ENCODE results near the gene ANO10.

Gene ANO10

DNA sequence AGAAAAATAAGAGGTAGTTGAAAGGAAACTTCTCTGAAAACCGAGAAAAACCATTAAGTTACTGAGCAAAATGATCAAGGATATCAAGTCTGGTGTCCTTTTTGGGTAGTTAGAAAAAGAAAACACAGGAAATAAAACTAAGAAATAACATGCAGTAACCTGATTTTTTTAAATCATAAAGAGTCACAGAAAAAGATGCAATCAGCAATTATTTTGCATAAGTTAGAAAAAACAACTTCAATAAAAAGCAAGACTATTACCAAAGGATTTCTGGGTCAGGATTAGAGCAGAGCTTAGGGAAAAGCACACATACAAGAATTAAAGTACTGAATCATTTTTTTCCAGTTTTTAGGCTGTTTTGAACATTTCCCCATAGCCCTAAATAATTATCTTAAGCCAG lies 28.5 kb upstream of the ANO10 start:
- Histone ChIP-seq H3K27me3 (no peaks in the 10 kb centered on the region), H3K27ac (no peak overlapping the region), H3K36me3 (no peaks in the 10 kb centered on the region), H3K9me3 (no peaks in the 10 kb centered on the region), H3K4me3 (no peak overlapping the region), H3K4me1 (peaks cover 0 to 19% (median 0%) of the 10 kb centered on the region in 4 donors)
- TF ChIP-seq, protein P1, sequence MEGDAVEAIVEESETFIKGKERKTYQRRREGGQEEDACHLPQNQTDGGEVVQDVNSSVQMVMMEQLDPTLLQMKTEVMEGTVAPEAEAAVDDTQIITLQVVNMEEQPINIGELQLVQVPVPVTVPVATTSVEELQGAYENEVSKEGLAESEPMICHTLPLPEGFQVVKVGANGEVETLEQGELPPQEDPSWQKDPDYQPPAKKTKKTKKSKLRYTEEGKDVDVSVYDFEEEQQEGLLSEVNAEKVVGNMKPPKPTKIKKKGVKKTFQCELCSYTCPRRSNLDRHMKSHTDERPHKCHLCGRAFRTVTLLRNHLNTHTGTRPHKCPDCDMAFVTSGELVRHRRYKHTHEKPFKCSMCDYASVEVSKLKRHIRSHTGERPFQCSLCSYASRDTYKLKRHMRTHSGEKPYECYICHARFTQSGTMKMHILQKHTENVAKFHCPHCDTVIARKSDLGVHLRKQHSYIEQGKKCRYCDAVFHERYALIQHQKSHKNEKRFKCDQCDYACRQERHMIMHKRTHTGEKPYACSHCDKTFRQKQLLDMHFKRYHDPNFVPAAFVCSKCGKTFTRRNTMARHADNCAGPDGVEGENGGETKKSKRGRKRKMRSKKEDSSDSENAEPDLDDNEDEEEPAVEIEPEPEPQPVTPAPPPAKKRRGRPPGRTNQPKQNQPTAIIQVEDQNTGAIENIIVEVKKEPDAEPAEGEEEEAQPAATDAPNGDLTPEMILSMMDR (IDR thresholded peaks at IDR 0.05), result no peak
- intact Hi-C loops (cut with DNase I; ENCODE audit: low total_unique reads), result no loop called here
- DNase-seq, result no peak

DNA sequence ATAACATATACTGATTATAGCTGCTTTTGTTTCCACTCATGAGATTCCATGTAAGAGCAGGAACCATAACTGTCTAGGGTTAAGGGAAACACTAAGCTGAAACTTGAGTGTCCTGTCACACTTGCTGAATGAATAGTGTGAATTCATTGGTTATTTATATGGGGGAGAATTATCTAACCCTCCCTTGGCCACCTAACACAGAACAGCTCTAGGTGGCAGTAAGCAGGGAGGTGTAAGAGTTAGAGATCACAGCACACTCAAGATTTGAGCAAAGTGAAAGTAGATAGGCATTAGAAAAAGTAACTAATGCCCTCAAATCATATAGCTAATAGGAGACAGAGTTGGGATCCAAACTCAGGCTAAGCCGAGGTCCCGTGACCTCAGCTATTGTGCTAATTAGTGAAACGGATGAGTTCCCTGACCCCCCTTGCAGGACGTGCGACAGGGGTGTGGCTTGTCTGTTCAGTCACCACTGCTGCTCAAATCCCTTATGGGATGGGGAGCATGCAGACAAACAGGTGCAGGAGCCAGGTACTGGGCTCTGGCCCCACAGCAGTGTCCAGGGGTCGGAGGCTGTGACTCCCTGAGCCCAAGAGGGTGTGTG lies 27.7 kb upstream of the ANO10 start:
- DNase-seq, result no peak
- H3K36me3 ChIP-seq, result no peaks in the 10 kb centered on the region
- H3K4me3 ChIP-seq, result no peak overlapping the region
- peaks cover 0 to 19% (median 0%) of the 10 kb centered on the region in 4 donors for H3K4me1 ChIP-seq
- no peak overlapping the region for H3K27ac ChIP-seq
- TF ChIP-seq, protein P1 (IDR thresholded peaks at IDR 0.05), result no peak
- no peaks in the 10 kb centered on the region for H3K27me3 ChIP-seq
- intact Hi-C loops (cut with DNase I; ENCODE audit: low total_unique reads), result no loop called here
- no peaks in the 10 kb centered on the region for H3K9me3 ChIP-seq

DNA sequence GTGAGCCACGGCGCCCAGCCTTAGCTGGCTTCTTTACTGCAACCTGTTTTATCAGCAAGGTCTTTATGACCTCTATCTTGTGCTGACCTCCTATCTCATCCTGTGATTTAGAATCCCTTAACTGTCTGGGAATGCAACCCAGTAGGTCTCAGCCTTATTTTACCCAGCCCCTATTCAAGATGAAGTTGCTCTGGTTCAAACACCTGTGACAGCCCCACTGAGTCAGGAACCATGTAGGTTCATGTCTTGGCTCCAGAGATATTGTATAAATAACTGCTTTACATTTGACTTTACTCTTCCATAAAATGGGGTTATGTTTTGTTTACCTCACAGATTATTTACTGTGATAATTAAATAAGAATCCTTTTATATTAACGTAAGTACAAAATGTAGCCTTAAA lies 27.1 kb upstream of the ANO10 start:
- no peaks in the 10 kb centered on the region for H3K36me3 ChIP-seq
- no peaks in the 10 kb centered on the region for H3K27me3 ChIP-seq
- H3K4me1 ChIP-seq, result peaks cover 0 to 19% (median 0%) of the 10 kb centered on the region in 4 donors
- H3K4me3 ChIP-seq, result no peak overlapping the region
- TF ChIP-seq, protein P1 (IDR thresholded peaks at IDR 0.05), result no peak
- no peaks in the 10 kb centered on the region for H3K9me3 ChIP-seq
- intact Hi-C loops (cut with DNase I; ENCODE audit: low total_unique reads), result no loop called here
- no peak overlapping the region for H3K27ac ChIP-seq
- DNase-seq, result no peak

DNA sequence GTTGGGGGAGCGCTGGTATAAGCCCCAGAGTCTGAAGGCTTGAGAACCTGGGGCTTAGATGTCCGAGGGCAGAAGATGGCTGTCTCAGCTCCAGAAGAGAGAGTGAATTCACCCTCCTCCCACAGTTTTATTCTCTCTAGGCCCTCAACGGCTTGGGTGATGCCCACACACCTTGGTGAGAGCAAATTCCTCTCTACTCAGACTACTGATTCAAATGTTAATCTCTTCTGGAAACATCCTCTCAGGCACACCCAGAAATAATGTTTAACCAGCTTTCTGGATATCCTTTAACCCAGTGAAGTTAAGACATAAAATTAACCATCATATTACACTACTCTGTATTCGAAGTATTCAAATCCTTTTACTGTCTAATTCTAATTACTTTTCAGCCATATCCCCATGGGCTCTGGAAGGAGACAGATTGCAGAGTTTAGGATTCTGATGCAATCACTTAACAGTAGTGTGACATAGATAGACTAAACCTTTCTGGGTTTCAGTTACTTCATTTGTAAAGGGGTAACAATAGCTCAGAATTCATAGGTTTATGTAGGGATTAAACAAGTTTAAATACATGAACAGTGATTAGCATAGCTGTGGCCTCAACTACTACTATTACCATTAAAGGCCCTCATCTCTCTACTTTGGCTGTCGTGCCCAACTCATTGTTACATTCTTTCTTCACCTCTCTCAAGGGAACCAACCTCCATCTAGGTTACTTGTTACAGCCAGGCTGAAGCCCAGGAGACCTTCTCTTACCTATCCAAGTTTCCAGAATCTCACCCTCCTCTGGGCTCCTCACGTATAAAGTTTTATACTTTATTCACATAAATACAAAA lies 25.7 kb upstream of the ANO10 start:
- Histone ChIP-seq H3K9me3 (no peaks in the 10 kb centered on the region), H3K27me3 (no peaks in the 10 kb centered on the region), H3K27ac (peak overlapping the region in 1 of 2 donors; percentile 17), H3K36me3 (no peaks in the 10 kb centered on the region), H3K4me1 (peaks cover 0 to 20% (median 0%) of the 10 kb centered on the region in 4 donors), H3K4me3 (no peak overlapping the region)
- no peak for DNase-seq
- intact Hi-C loops (cut with DNase I; ENCODE audit: low total_unique reads), result no loop called here
- TF ChIP-seq, protein P1 (IDR thresholded peaks at IDR 0.05), result no peak

DNA sequence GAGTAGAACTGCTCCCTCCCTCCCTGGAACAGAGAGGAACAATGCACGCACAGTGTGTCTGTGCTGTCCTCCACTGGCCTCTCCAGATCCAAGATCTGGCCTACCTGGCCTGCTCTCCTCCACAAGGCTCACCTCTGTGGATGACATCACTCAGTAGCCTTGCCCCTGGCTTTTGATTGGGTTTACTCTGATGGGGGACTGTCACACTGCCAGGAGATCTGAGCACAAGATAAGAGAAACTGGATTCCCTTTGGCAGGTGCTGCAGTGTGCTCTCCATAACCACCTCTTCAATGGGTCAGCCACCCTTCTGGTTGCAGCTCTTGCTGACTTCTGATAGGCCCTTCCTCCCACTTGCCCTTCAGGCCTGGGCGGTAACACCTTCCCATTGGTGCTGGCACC lies 22.6 kb upstream of the ANO10 start:
- Histone ChIP-seq H3K4me3 (no peak overlapping the region), H3K4me1 (peaks cover 0 to 36% (median 4%) of the 10 kb centered on the region in 4 donors), H3K27me3 (no peaks in the 10 kb centered on the region), H3K36me3 (no peaks in the 10 kb centered on the region), H3K27ac (no peak overlapping the region), H3K9me3 (no peaks in the 10 kb centered on the region)
- TF ChIP-seq, protein P1 (IDR thresholded peaks at IDR 0.05), result no peak
- intact Hi-C loops (cut with DNase I; ENCODE audit: low total_unique reads), result no loop called here
- no peak for DNase-seq
